A549 (cell line): ENCODE measurements around the gene GFY. TPM values are rescaled to one million over a fixed set of nuclear protein-coding genes. Genes with fewer than 3 reads are reported as not detected.

Experiments
- ATAC-seq, 2 experiments: fragments of 200-7000 bp in 1 of 2; fragments of >200 bp in 1 of 2; cut with Nextera tagmentation in 1 of 2; cut with Tn5 transposase in 1 of 2; 3 replicates each; pipeline versions ENCODE4 v1.8.0 to v1.9.1; 2018 to 2020; ENCODE audit warnings: mild to moderate bottlenecking in 1 of 2, moderate library complexity in 1 of 2
- CTCF ChIA-PET: fragments of 300-600 bp; sonication (Branson Sonifier 250); formaldehyde crosslinking; extraction: SDS; loops from one replicate; lab custom pipeline; 2021; ENCODE audit warnings: antibody characterized with exemption, inconsistent platforms; lab: Yijun Ruan, JAX
- POLR2A ChIA-PET: fragments of 350-600 bp; formaldehyde crosslinking; extraction: SDS; loops from one replicate; lab custom pipeline; 2021; ENCODE audit warnings: antibody characterized with exemption, inconsistent platforms; lab: Yijun Ruan, JAX
- DNase-seq, 2 experiments: peaks; one replicate each; pipeline versions ENCODE4 v3.0.0 to v3.0.0-alpha.2; 2011 to 2016; ENCODE audit warnings: low read depth in 1 of 2, low spot score in 1 of 2
- FAIRE-seq: peaks from 2 replicates; lab custom pipeline; 2011; peaks lifted over from hg19 to GRCh38; lab: Jason Lieb, UNC
- H3K27ac ChIP-seq, 2 experiments: fragments of >200 bp; sonication (Bioruptor Twin); formaldehyde crosslinking; 3 replicates each; pipeline ENCODE4 v1.5.1; 2016 to 2017
- H3K4me1 ChIP-seq: fragments of >200 bp; sonication (Bioruptor Twin); formaldehyde crosslinking; 3 replicates; pipeline ENCODE4 v1.6.1; 2016
- H3K4me2 ChIP-seq: fragments of >200 bp; sonication (Bioruptor Twin); formaldehyde crosslinking; 3 replicates; pipeline ENCODE4 v1.6.1; 2016
- H3K4me3 ChIP-seq: fragments of >200 bp; sonication (Bioruptor Twin); formaldehyde crosslinking; 3 replicates; pipeline ENCODE4 v1.5.1; 2016
- H3K9me3 ChIP-seq: fragments of >200 bp; sonication (Bioruptor Twin); formaldehyde crosslinking; 3 replicates; pipeline ENCODE4 v1.6.1; 2016
- BCL3 ChIP-seq: fragments of >200 bp; sonication (Bioruptor Twin); formaldehyde crosslinking; IDR thresholded peaks from 3 replicates; pipeline ENCODE4 v1.6.1; 2016
- CBX8 ChIP-seq: fragments of 200-600 bp; sonication (generic); IDR thresholded peaks from 2 replicates; pipeline ENCODE4 v1.6.1; 2016
- CTCF ChIP-seq: fragments of >200 bp; sonication (Bioruptor Twin); formaldehyde crosslinking; IDR thresholded peaks from 3 replicates; pipeline ENCODE4 v1.5.1; 2016
- E2F6 ChIP-seq: IDR thresholded peaks from 2 replicates; pipeline ENCODE4 v1.6.1; 2012; ENCODE audit warnings: low read depth, borderline replicate concordance
- EHF ChIP-seq: fragments of 250-450 bp; sonication (Bioruptor Pico); IDR thresholded peaks from 2 replicates; pipeline ENCODE4 v1.5.0; 2020; ENCODE audit warnings: mild to moderate bottlenecking
- ELK1 ChIP-seq: fragments of 150-350 bp; IDR thresholded peaks from 2 replicates; pipeline ENCODE4 v1.6.1; 2014; ENCODE audit warnings: low read depth, mild to moderate bottlenecking, low read length
- ESRRA ChIP-seq: fragments of 150-350 bp; IDR thresholded peaks from 2 replicates; pipeline ENCODE4 v1.6.1; 2014; ENCODE audit warnings: mild to moderate bottlenecking, low read length, borderline replicate concordance
- HDAC2 ChIP-seq: fragments of 200-600 bp; sonication (generic); IDR thresholded peaks from 2 replicates; pipeline ENCODE4 v1.6.1; 2016
- HES2 ChIP-seq: fragments of >200 bp; sonication (Bioruptor Twin); formaldehyde crosslinking; IDR thresholded peaks from 2 replicates; pipeline ENCODE4 v1.6.1; 2016
- HEYL ChIP-seq: fragments of 250-450 bp; sonication (Bioruptor Pico); IDR thresholded peaks from 2 replicates; pipeline ENCODE4 v1.8.0; 2021; ENCODE audit warnings: mild to moderate bottlenecking, moderate library complexity
- HOXB13 ChIP-seq: fragments of 250-450 bp; sonication (Bioruptor Pico); IDR thresholded peaks from 2 replicates; pipeline ENCODE4 v1.5.0; 2020; ENCODE audit warnings: low read depth, mild to moderate bottlenecking, moderate library complexity
- JUN ChIP-seq, 2 experiments: fragments of >200 bp; sonication (Bioruptor Twin); formaldehyde crosslinking; IDR thresholded peaks; 2 replicates in 1 of 2; 3 replicates in 1 of 2; pipeline ENCODE4 v1.6.1; 2016 to 2017
- KDM1A ChIP-seq: fragments of 200-600 bp; sonication (generic); IDR thresholded peaks from 2 replicates; pipeline ENCODE4 v1.6.1; 2016; ENCODE audit warnings: low read depth, mild to moderate bottlenecking
- KDM5A ChIP-seq: fragments of 200-600 bp; sonication (generic); IDR thresholded peaks from 2 replicates; pipeline ENCODE4 v1.6.1; 2016; ENCODE audit warnings: antibody characterized with exemption, mild to moderate bottlenecking
- MAZ ChIP-seq: fragments of 150-350 bp; IDR thresholded peaks from 2 replicates; pipeline ENCODE4 v1.6.1; 2014; ENCODE audit warnings: antibody characterized with exemption, low read depth, low read length, borderline replicate concordance
- PHF8 ChIP-seq: fragments of 200-600 bp; sonication (generic); IDR thresholded peaks from 2 replicates; pipeline ENCODE4 v1.6.1; 2016; ENCODE audit warnings: low read depth, mild to moderate bottlenecking, antibody characterized with exemption, moderate library complexity, borderline replicate concordance
- POLR2AphosphoS2 ChIP-seq: conservative IDR thresholded peaks from 2 replicates; pipeline ENCODE4 v1.6.1; 2012; ENCODE audit warnings: low read length, improper control_type of control experiment, inconsistent platforms
- RAD21 ChIP-seq, 2 experiments: fragments of >200 bp in 1 of 2; sonication (Bioruptor Twin) in 1 of 2; formaldehyde crosslinking in 1 of 2; IDR thresholded peaks in 1 of 2; conservative IDR thresholded peaks in 1 of 2; 2 replicates in 1 of 2; 3 replicates in 1 of 2; pipeline ENCODE4 v1.6.1; 2012 to 2018; ENCODE audit warnings: inconsistent platforms in 1 of 2
- SMC3 ChIP-seq: fragments of >200 bp; sonication (Bioruptor Twin); formaldehyde crosslinking; IDR thresholded peaks from 3 replicates; pipeline ENCODE4 v1.6.1; 2018; ENCODE audit warnings: inconsistent platforms
- TP53 ChIP-seq: fragments of 250-450 bp; sonication (Bioruptor Pico); IDR thresholded peaks from 2 replicates; pipeline ENCODE4 v1.5.0; 2021; ENCODE audit warnings: mild to moderate bottlenecking, moderate library complexity
- ZC3H11A ChIP-seq: fragments of 450-650 bp; IDR thresholded peaks from 2 replicates; pipeline ENCODE4 v1.6.1; 2014; ENCODE audit warnings: antibody characterized with exemption, mild to moderate bottlenecking
- ZFP36 ChIP-seq: fragments of 450-650 bp; IDR thresholded peaks from 2 replicates; pipeline ENCODE4 v1.6.1; 2014; ENCODE audit warnings: borderline replicate concordance; ENCODE audit not compliant: partially characterized antibody
- ZNF302 ChIP-seq: fragments of 250-450 bp; sonication (Bioruptor Pico); IDR thresholded peaks from 2 replicates; pipeline ENCODE4 v1.9.0; 2021; ENCODE audit warnings: inconsistent platforms, mild to moderate bottlenecking, moderate library complexity
- ZSCAN20 ChIP-seq: fragments of 250-450 bp; sonication (Bioruptor Pico); IDR thresholded peaks from 2 replicates; pipeline ENCODE4 v1.8.0; 2022; ENCODE audit warnings: mild to moderate bottlenecking, moderate library complexity
- WGBS: methylation state at CpG from one replicate; pipeline ENCODE4 v1.1.6; 2017; ENCODE audit errors: missing lambda C conversion rate; 5-methylcytosine and 5-hydroxymethylcytosine counted together
- polyA plus RNA-seq, 4 experiments: library from polyadenylated mRNA; depleted of rRNA in 3 of 4; stranded (reverse); fragments of >200 nt; fragmentation: RNase III in 1 of 4; extraction: RNeasy Plus Mini Kit Qiagen cat#74134 plus additional on column Dnase treatment in 1 of 4; gene quantifications; 2 replicates in 3 of 4; 3 replicates in 1 of 4; pipeline ENCODE4 v1.2.3, GENCODE V29; 2011 to 2017

The GFY gene
- polyA plus RNA-seq, 2 of the 4 experiments (the other 2 are of a cell fraction) = 0.06 TPM; not detected in 1

- 17% methylated on average over 10 of the region's 11 CpGs for WGBS
- Histone ChIP-seq H3K4me1 (peaks cover 21% of the 10 kb centered on the region), H3K9me3 (no peaks in the 10 kb centered on the region), H3K4me3 (peak overlapping the region; percentile 59), H3K27ac (peak overlapping the region; percentile 77 to 91), H3K4me2 (peak overlapping the region; percentile 92)
- TF ChIP-seq TP53 (CRISPR knock-in tag) (no peak), HEYL (no peak)
- CTCF ChIA-PET = interaction anchor here (0.5 to 5.0 kb wide), 5 partner anchors 18 to 299 kb away, joined by 3 to 97 read pairs (median 5); partner anchors contain the start of genes ALDH16A1 and PIH1D1
- no peak for DNase-seq
- POLR2A ChIA-PET = no interaction called here
- FAIRE-seq = no peak
- ATAC-seq = no peak
These were observed 49.3 kb downstream of the GFY start for GRCh38 chr19:49474542-49474924.

GRCh38 chr19:49475191-49475917 is 50.2 kb downstream of the GFY start:
- no peak for DNase-seq
- peaks cover 21% of the 10 kb centered on the region for H3K4me1 ChIP-seq
- peak overlapping the region; percentile 70; the same call in 2 of the 3 replicates for H3K4me2 ChIP-seq
- no peak for TF ChIP-seq ZSCAN20 (CRISPR knock-in tag)
- TF ChIP-seq MAZ = no peak
- TF ChIP-seq HDAC2 = no peak
- no peak for TF ChIP-seq ZC3H11A
- no peak for TF ChIP-seq JUN (IDR thresholded peaks at IDR 0.05)
- TF ChIP-seq KDM5A = no peak
- TF ChIP-seq CBX8 = no peak
- no peak for TF ChIP-seq HES2
- no peak for TF ChIP-seq PHF8
- no peak for TF ChIP-seq EHF (CRISPR knock-in tag)
- no peak for TF ChIP-seq E2F6
- no peak for TF ChIP-seq BCL3
- TF ChIP-seq HOXB13 (CRISPR knock-in tag) = no peak
- no peak for TF ChIP-seq ZNF302 (CRISPR knock-in tag)
- TF ChIP-seq KDM1A = no peak
- no peak for TF ChIP-seq POLR2AphosphoS2
- WGBS = 51% methylated on average over 15 of the region's 15 CpGs
- no peak overlapping the region for H3K4me3 ChIP-seq
- ATAC-seq = peak; percentile 33 to 44
- ChIA-PET CTCF (interaction anchor here (0.6 to 5.0 kb wide), 14 partner anchors 10 to 243 kb away, joined by 3 to 97 read pairs (median 7); partner anchors contain the start of genes ALDH16A1 and PIH1D1), POLR2A (interaction anchor here (0.7 to 1.2 kb wide), 3 partner anchors 20 to 71 kb away, joined by 5 to 12 read pairs (median 6); partner anchors contain the start of genes ALDH16A1 and RPS11)
- H3K9me3 ChIP-seq = no peaks in the 10 kb centered on the region
- no peak for FAIRE-seq
- 0 out of 6 replicates have a peak overlapping the region, but pooled peaks of 1 of the 2 experiments have one; percentile 15 for H3K27ac ChIP-seq

GRCh38 chr19:49475995-49476880 is 51.0 kb downstream of the GFY start:
- 45% methylated on average over 27 of the region's 27 CpGs for WGBS
- Histone ChIP-seq H3K4me1 (peaks cover 21% of the 10 kb centered on the region), H3K9me3 (no peaks in the 10 kb centered on the region), H3K4me3 (no peak overlapping the region), H3K27ac (peak overlapping the region; percentile 25 to 62; a peak in 3 of 6 replicates), H3K4me2 (peak overlapping the region; percentile 70)
- ATAC-seq = peak; percentile 70 to 88
- ChIA-PET POLR2A (interaction anchor here (0.5 to 1.2 kb wide), 6 partner anchors 12 to 199 kb away, joined by 3 to 12 read pairs (median 4); partner anchors contain the start of genes ALDH16A1 and RPS11), CTCF (interaction anchor here (0.5 to 5.0 kb wide), 18 partner anchors 9 to 250 kb away, joined by 3 to 97 read pairs (median 4); partner anchors contain the start of genes ALDH16A1 and PIH1D1)
- TF ChIP-seq RAD21 (conservative IDR thresholded peaks at IDR 0.05 in 1 of 2, IDR thresholded peaks at IDR 0.05 in 1 of 2) (peak in 1 of 2 experiments; percentile 31; a peak in 3 of 5 replicates), ESRRA (no peak), CTCF (peak; percentile 50), ZFP36 (peak; percentile 19), SMC3 (peak; percentile 41; the same call in 2 of the 3 replicates), E2F6 (0 out of 2 replicates have a peak, but pooled peaks have one; percentile 26), MAZ (0 out of 2 replicates have a peak, but pooled peaks have one; percentile 42), ELK1 (no peak)
- peak; percentile 80 to 82 for DNase-seq
- FAIRE-seq = no peak
